NB4 (cell line): ENCODE results near the gene SIX4.
"Not testable (repeated sequence)": the region's sequence is repeated elsewhere in the genome, so short reads cannot be mapped to it uniquely, and the experiment has no call there.

Experiments used
- POLR2A ChIP-seq: IDR thresholded peaks from 2 replicates; pipeline ENCODE4 v1.6.1; 2011; ENCODE audit warnings: mild to moderate bottlenecking; ENCODE audit not compliant: insufficient read length; ENCODE audit errors: extremely low read depth
- TF ChIP-seq, protein P1 (sequence below): IDR thresholded peaks from one replicate; pipeline ENCODE4 v1.5.1; 2012; ENCODE audit warnings: low read depth, low read length
- TF ChIP-seq, protein P2 (sequence below): IDR thresholded peaks from 2 replicates; pipeline ENCODE4 v1.6.1; 2011; ENCODE audit warnings: low read depth, low read length

DNA sequence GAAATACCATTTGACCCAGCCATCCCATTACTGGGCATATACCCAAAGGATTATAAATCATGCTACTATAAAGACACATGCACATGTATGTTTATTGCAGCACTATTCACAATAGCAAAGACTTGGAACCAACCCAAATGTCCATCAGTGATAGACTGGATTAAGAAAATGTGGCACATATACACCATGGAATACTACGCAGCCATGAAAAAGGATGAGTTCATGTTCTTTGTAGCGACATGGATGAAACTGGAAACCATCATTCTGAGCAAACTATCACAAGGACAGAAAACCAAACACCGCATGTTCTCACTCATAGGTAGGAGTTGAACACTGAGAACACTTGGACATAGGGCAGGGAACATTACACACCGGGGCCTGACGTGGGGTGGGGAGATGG lies 7.1 kb upstream of the SIX4 start:
- TF ChIP-seq, protein P1, sequence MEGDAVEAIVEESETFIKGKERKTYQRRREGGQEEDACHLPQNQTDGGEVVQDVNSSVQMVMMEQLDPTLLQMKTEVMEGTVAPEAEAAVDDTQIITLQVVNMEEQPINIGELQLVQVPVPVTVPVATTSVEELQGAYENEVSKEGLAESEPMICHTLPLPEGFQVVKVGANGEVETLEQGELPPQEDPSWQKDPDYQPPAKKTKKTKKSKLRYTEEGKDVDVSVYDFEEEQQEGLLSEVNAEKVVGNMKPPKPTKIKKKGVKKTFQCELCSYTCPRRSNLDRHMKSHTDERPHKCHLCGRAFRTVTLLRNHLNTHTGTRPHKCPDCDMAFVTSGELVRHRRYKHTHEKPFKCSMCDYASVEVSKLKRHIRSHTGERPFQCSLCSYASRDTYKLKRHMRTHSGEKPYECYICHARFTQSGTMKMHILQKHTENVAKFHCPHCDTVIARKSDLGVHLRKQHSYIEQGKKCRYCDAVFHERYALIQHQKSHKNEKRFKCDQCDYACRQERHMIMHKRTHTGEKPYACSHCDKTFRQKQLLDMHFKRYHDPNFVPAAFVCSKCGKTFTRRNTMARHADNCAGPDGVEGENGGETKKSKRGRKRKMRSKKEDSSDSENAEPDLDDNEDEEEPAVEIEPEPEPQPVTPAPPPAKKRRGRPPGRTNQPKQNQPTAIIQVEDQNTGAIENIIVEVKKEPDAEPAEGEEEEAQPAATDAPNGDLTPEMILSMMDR: not testable (repeated sequence)
- TF ChIP-seq POLR2A: not testable (repeated sequence)
- TF ChIP-seq, protein P2, sequence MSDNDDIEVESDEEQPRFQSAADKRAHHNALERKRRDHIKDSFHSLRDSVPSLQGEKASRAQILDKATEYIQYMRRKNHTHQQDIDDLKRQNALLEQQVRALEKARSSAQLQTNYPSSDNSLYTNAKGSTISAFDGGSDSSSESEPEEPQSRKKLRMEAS: not testable (repeated sequence)
